Sigmoid colon (tissue), 4 donors: ENCODE results near the gene NOL3.

ENCODE experiments used
- CTCF ChIP-seq, 4 experiments: fragments of 450-650 bp in 3 of 4; fragments of 200-600 bp in 1 of 4; IDR thresholded peaks; one replicate each; pipeline ENCODE4 v1.5.1; 2016 to 2019; ENCODE audit warnings: antibody characterized with exemption in 4 of 4, mild to moderate bottlenecking in 3 of 4, moderate library complexity in 2 of 4
- POLR2A ChIP-seq, 2 donors: fragments of 450-650 bp; IDR thresholded peaks; one replicate each; pipeline ENCODE4 v1.6.1; 2016; ENCODE audit warnings: antibody characterized with exemption in 2 of 2, mild to moderate bottlenecking in 2 of 2, moderate library complexity in 2 of 2
- POLR2AphosphoS5 ChIP-seq, 4 donors: sonication (generic); formaldehyde crosslinking; IDR thresholded peaks; one replicate each; pipeline ENCODE4 v1.6.1; 2017; ENCODE audit warnings: antibody characterized with exemption in 4 of 4

DNA sequence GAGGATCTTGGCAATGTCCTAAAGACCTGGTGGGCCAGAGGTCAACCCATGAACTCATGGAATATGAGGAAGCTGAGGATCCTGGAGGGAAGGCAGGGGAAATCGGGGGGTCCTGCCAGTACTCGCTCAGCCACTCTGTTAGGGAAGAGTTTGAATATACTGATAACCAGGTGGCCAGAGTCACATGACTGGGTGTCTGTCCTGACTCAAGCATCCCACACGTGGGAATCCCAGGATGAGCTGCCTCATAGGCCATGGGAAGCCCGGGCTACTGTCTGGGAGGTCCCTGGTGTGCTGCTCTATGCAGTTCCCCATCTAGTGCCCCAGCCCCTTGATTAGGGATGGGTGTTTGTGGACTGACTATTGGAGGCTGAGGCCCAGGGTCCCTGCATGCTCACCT is 18.0 kb downstream of the NOL3 start:
- TF ChIP-seq CTCF (IDR thresholded peaks at IDR 0.05) (no peak), POLR2A (IDR thresholded peaks at IDR 0.05) (no peak), POLR2AphosphoS5 (IDR thresholded peaks at IDR 0.05) (no peak)
